Spleen (tissue), 7 donors: ENCODE results near the gene ARHGEF7.

Experiments
- CTCF ChIP-seq, 11 experiments: fragments of 200-600 bp in 7 of 11; fragments of 450-650 bp in 4 of 11; sonication (generic) in 4 of 11; IDR thresholded peaks in 8 of 11; conservative IDR thresholded peaks in 3 of 11; 1 replicate in 7 of 11; 2 replicates in 4 of 11; pipeline versions ENCODE4 v1.4.0 to v1.8.0; 2016 to 2021; ENCODE audit warnings: antibody characterized with exemption in 11 of 11, inconsistent platforms in 4 of 11, mild to moderate bottlenecking in 1 of 11
- POLR2A ChIP-seq, 3 donors: fragments of 450-650 bp; IDR thresholded peaks; one replicate each; pipeline ENCODE4 v1.5.1; 2017; ENCODE audit warnings: antibody characterized with exemption in 3 of 3, mild to moderate bottlenecking in 1 of 3
- POLR2AphosphoS5 ChIP-seq, 3 donors: sonication (generic); formaldehyde crosslinking; IDR thresholded peaks; one replicate each; pipeline ENCODE4 v1.5.1; 2017; ENCODE audit warnings: antibody characterized with exemption in 3 of 3
- donor health status: DM: no; HTN: no; CAD: no; lungs with moderate emphysema.
- donor health status: DM: no; HTN: no; CAD: no.
- donor health status: DM: no; HTN: no; CAD: no.

GRCh38 chr13:111122056-111122455, 6.9 kb downstream of the ARHGEF7 start:
- TF ChIP-seq POLR2A (IDR thresholded peaks at IDR 0.05), result no peak
- no peak for TF ChIP-seq CTCF (IDR thresholded peaks at IDR 0.05 in 8 of 11, conservative IDR thresholded peaks at IDR 0.05 in 3 of 11)
- no peak for TF ChIP-seq POLR2AphosphoS5 (IDR thresholded peaks at IDR 0.05)
